Suprapubic skin (tissue), 4 donors: Measurements from ENCODE around the gene WIPF2. TPM values are rescaled to one million over a fixed set of nuclear protein-coding genes. Genes with fewer than 3 reads are reported as not detected.
"Not testable (repeated sequence)": the region's sequence is repeated elsewhere in the genome, so short reads cannot be mapped to it uniquely, and the experiment has no call there.

Experiments
- DNase-seq, 2 donors: peaks; one replicate each; pipeline ENCODE4 v3.0.0-alpha.2; 2019; ENCODE audit warnings: low spot score in 2 of 2
- H3K27ac ChIP-seq: fragments of 200-600 bp; sonication (generic); one replicate; pipeline ENCODE4 v1.5.1; 2019
- H3K27me3 ChIP-seq: fragments of 200-600 bp; sonication (generic); one replicate; pipeline ENCODE4 v1.5.1; 2019
- H3K36me3 ChIP-seq: fragments of 200-600 bp; sonication (generic); one replicate; pipeline ENCODE4 v1.5.1; 2019
- H3K4me1 ChIP-seq: fragments of 200-600 bp; sonication (generic); one replicate; pipeline ENCODE4 v1.5.1; 2019
- H3K4me3 ChIP-seq: fragments of 200-600 bp; sonication (generic); one replicate; pipeline ENCODE4 v1.5.1; 2019; ENCODE audit warnings: mild to moderate bottlenecking
- H3K9me3 ChIP-seq: fragments of 200-600 bp; sonication (generic); one replicate; pipeline ENCODE4 v1.5.1; 2019
- EP300 ChIP-seq: sonication (generic); formaldehyde crosslinking; IDR thresholded peaks from one replicate; pipeline ENCODE4 v1.6.1; 2017; ENCODE audit warnings: antibody characterized with exemption
- POLR2A ChIP-seq, 2 donors: fragments of 450-650 bp; IDR thresholded peaks; one replicate each; pipeline ENCODE4 v1.6.1; 2017; ENCODE audit warnings: antibody characterized with exemption in 2 of 2, mild to moderate bottlenecking in 2 of 2, moderate library complexity in 2 of 2
- POLR2AphosphoS5 ChIP-seq, 3 donors: sonication (generic); formaldehyde crosslinking; IDR thresholded peaks; one replicate each; pipeline ENCODE4 v1.6.1; 2017; ENCODE audit warnings: antibody characterized with exemption in 3 of 3
- WGBS: methylation state at CpG from one replicate; pipeline ENCODE4 v1.1.5; 2018; 5-methylcytosine and 5-hydroxymethylcytosine counted together
- total RNA-seq, 4 donors: library from RNA; depleted of rRNA; stranded (reverse); fragments of >200 nt; gene quantifications; one replicate each; pipeline ENCODE4 v1.1.0, GENCODE V29; 2016
- TF ChIP-seq, protein P1 (sequence below), 2 donors: fragments of 200-600 bp in 1 of 2; fragments of 450-650 bp in 1 of 2; sonication (generic) in 1 of 2; IDR thresholded peaks; one replicate each; pipeline ENCODE4 v1.5.1; 2016 to 2019; ENCODE audit warnings: antibody characterized with exemption in 2 of 2, mild to moderate bottlenecking in 1 of 2, moderate library complexity in 1 of 2

WIPF2 gene
- total RNA-seq, 4 donors from 2014 or later: 18.2 to 25.5 (median 21.6) TPM

GRCh38 chr17:40303009-40303657 lies 84.0 kb downstream of the WIPF2 start:
- Histone ChIP-seq H3K9me3 (no peaks in the 10 kb centered on the region), H3K27ac (no peak overlapping the region), H3K27me3 (no peaks in the 10 kb centered on the region), H3K36me3 (no peaks in the 10 kb centered on the region), H3K4me1 (peaks cover 44% of the 10 kb centered on the region), H3K4me3 (no peak overlapping the region)
- TF ChIP-seq POLR2AphosphoS5 (IDR thresholded peaks at IDR 0.05): no peak
- TF ChIP-seq POLR2A (IDR thresholded peaks at IDR 0.05): no peak
- TF ChIP-seq EP300: no peak
- TF ChIP-seq, protein P1, sequence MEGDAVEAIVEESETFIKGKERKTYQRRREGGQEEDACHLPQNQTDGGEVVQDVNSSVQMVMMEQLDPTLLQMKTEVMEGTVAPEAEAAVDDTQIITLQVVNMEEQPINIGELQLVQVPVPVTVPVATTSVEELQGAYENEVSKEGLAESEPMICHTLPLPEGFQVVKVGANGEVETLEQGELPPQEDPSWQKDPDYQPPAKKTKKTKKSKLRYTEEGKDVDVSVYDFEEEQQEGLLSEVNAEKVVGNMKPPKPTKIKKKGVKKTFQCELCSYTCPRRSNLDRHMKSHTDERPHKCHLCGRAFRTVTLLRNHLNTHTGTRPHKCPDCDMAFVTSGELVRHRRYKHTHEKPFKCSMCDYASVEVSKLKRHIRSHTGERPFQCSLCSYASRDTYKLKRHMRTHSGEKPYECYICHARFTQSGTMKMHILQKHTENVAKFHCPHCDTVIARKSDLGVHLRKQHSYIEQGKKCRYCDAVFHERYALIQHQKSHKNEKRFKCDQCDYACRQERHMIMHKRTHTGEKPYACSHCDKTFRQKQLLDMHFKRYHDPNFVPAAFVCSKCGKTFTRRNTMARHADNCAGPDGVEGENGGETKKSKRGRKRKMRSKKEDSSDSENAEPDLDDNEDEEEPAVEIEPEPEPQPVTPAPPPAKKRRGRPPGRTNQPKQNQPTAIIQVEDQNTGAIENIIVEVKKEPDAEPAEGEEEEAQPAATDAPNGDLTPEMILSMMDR (IDR thresholded peaks at IDR 0.05): peak; percentile 62 to 84
- DNase-seq: peak in 1 of 2 donors; percentile 44
- 36% methylated on average over 4 of the region's 4 CpGs for WGBS

GRCh38 chr17:40303708-40304551 lies 84.8 kb downstream of the WIPF2 start:
- 37% methylated on average over 5 of the region's 5 CpGs for WGBS
- peak; percentile 72 to 76 for DNase-seq
- no peaks in the 10 kb centered on the region for H3K9me3 ChIP-seq
- peaks cover 52% of the 10 kb centered on the region for H3K4me1 ChIP-seq
- H3K36me3 ChIP-seq: no peaks in the 10 kb centered on the region
- TF ChIP-seq, protein P1 (IDR thresholded peaks at IDR 0.05): no peak
- no peak for TF ChIP-seq EP300
- no peak for TF ChIP-seq POLR2AphosphoS5 (IDR thresholded peaks at IDR 0.05)
- no peak for TF ChIP-seq POLR2A (IDR thresholded peaks at IDR 0.05)
- H3K4me3 ChIP-seq: no peak overlapping the region
- H3K27ac ChIP-seq: peak overlapping the region; percentile 35
- no peaks in the 10 kb centered on the region for H3K27me3 ChIP-seq

- DNase-seq: peak in 1 of 2 donors; percentile 76
- whole genome bisulfite sequencing: 81% methylated on average over 5 of the region's 5 CpGs
- H3K4me1 ChIP-seq: peaks cover 57% of the 10 kb centered on the region
- H3K4me3 ChIP-seq, H3K27me3 ChIP-seq, H3K36me3 ChIP-seq, H3K9me3 ChIP-seq: not testable (repeated sequence)
- peak overlapping the region; percentile 35 for H3K27ac ChIP-seq
Measured at GRCh38 chr17:40304552-40304863, 85.4 kb downstream of the WIPF2 start.

- H3K36me3 ChIP-seq, H3K9me3 ChIP-seq, H3K4me3 ChIP-seq, DNase-seq, H3K27me3 ChIP-seq: not testable (repeated sequence)
- 88% methylated on average over 5 of the region's 5 CpGs for WGBS
- Histone ChIP-seq H3K27ac (peak overlapping the region; percentile 35), H3K4me1 (peaks cover 61% of the 10 kb centered on the region)
Measured at GRCh38 chr17:40304866-40305265, 85.8 kb downstream of the WIPF2 start.

DNA sequence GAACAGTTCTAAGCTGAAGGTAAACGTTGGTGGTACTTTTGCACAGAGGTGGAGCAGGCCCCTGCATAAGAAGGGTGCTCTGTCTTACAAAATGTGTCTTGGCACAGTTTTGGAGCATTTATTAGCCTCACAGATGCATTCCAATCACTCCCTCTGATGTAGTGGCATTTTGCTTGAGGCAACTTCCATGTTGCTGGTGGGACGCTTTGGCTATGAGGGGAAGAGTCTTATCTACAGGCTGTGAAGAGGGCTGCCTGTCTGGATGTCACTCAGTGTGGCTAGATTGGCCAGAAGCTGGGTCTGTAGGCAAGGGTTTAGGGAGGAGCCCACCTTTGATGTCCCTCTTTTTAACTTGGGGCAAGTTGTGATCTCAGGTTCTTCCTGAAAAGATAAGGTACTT lies 87.3 kb downstream of the WIPF2 start:
- Histone ChIP-seq H3K9me3 (no peaks in the 10 kb centered on the region), H3K27me3 (no peaks in the 10 kb centered on the region), H3K4me1 (peaks cover 76% of the 10 kb centered on the region), H3K27ac (peak overlapping the region; percentile 72), H3K36me3 (no peaks in the 10 kb centered on the region), H3K4me3 (no peak overlapping the region)
- no peak for TF ChIP-seq POLR2A (IDR thresholded peaks at IDR 0.05)
- TF ChIP-seq POLR2AphosphoS5 (IDR thresholded peaks at IDR 0.05): no peak
- no peak for DNase-seq
- WGBS: 28% methylated on average over 2 of the region's 2 CpGs

GRCh38 chr17:40307001-40307730 lies 88.1 kb downstream of the WIPF2 start:
- DNase-seq: peak; percentile 71
- peaks cover 84% of the 10 kb centered on the region for H3K4me1 ChIP-seq
- 17% methylated on average over 10 of the region's 10 CpGs for WGBS

More at GRCh38 chr17:40307001-40307730, 88.1 kb downstream of the WIPF2 start:
- Histone ChIP-seq H3K4me3 (no peak overlapping the region), H3K27ac (peak overlapping the region; percentile 72), H3K9me3 (no peaks in the 10 kb centered on the region), H3K36me3 (no peaks in the 10 kb centered on the region), H3K27me3 (no peaks in the 10 kb centered on the region)
- TF ChIP-seq EP300 (no peak), POLR2AphosphoS5 (IDR thresholded peaks at IDR 0.05) (no peak), POLR2A (IDR thresholded peaks at IDR 0.05) (no peak)
- TF ChIP-seq, protein P1 (IDR thresholded peaks at IDR 0.05): no peak
